Measurements from ENCODE around the gene TENM3. TPM values are rescaled to one million over a fixed set of nuclear protein-coding genes. Genes with fewer than 3 reads are reported as not detected.

Gene TENM3
- total RNA-seq, 4 donors from 2014 or later: 0.64 to 5.5 (median 2.1) TPM

GRCh38 chr4:182577411-182577810, 334.2 kb downstream of the TENM3 start:
- WGBS, 2 donors: 67 to 88% methylated on average over 5 of the region's 5 CpGs
- intact Hi-C loops (cut with DNase I): no loop called here
- no peak for TF ChIP-seq POLR2A (IDR thresholded peaks at IDR 0.05)
- no peak for TF ChIP-seq CTCF (IDR thresholded peaks at IDR 0.05)
- no peak for DNase-seq
- H3K4me3 ChIP-seq: no peak overlapping the region
- peaks cover 0 to 14% (median 0%) of the 10 kb centered on the region in 3 donors for H3K4me1 ChIP-seq
- H3K27me3 ChIP-seq: no peaks in the 10 kb centered on the region
- H3K27ac ChIP-seq: no peak overlapping the region
- no peaks in the 10 kb centered on the region for H3K9me3 ChIP-seq
- H3K36me3 ChIP-seq: no peaks in the 10 kb centered on the region

GRCh38 chr4:182578402-182578801, 335.2 kb downstream of the TENM3 start:
- TF ChIP-seq CTCF (IDR thresholded peaks at IDR 0.05): no peak
- no peak for TF ChIP-seq POLR2A (IDR thresholded peaks at IDR 0.05)
- no peaks in the 10 kb centered on the region for H3K36me3 ChIP-seq
- intact Hi-C loops (cut with DNase I): no loop called here
- no peaks in the 10 kb centered on the region for H3K27me3 ChIP-seq
- H3K9me3 ChIP-seq: no peaks in the 10 kb centered on the region
- H3K27ac ChIP-seq: no peak overlapping the region
- peaks cover 0 to 14% (median 0%) of the 10 kb centered on the region in 3 donors for H3K4me1 ChIP-seq
- no peak for DNase-seq
- no peak overlapping the region for H3K4me3 ChIP-seq

DNA sequence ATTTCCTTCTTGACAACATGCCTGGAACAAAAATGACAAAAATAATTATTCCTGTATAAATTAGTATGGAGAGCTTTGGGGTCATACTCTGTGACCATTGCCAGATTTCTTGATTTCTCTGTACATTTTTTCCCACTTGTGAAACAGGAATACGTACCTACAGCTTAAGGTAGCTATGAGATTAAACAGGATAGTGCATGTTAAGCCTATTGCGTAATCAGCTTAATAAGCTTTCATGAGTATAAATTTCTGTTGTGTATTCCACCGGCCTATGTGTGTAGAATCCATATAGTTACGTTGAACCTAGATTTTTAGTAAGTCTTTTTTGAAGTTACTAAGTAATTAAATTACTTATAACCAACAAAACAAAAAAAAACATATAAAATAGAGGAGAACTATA, 339.0 kb downstream of the TENM3 start:
- DNase-seq: no peak

DNA sequence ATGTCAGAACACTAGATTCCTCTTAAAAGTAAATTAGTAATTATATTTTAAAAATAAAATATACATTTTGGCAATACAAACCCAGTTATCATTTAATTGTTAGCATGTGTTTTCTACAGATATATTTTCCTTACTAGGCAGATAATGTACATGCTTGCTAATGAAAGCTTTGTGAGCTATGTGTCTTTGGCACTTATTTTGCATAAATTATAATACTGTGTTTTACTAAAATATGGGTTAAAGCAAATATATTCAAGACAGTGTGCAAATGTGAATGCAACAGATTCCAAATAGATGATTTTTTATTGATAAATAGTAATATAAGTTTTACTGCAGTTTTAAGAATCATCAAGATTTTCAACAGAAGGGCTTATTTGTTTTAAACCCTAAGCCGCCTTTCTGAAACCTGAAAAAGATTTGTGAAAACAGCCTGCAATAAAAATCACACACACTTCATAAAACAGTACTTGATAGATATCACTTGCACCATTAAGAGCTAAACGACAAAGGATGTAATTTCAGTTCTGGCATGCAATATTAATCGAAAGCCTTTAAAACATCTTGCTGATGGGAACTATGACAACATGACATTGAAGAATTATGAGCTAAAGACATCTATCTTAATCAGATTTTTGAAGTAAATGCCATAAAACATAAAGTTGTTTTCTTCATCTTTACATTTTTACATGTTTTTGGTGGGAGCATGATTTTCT, 340.7 kb downstream of the TENM3 start:
- intact Hi-C loops (cut with DNase I): no loop called here
- DNase-seq: no peak
- H3K4me1 ChIP-seq: peaks cover 0 to 5% (median 0%) of the 10 kb centered on the region in 3 donors
- no peaks in the 10 kb centered on the region for H3K9me3 ChIP-seq
- H3K27me3 ChIP-seq: no peaks in the 10 kb centered on the region
- 69 to 75% methylated on average over 3 of the region's 3 CpGs for WGBS, 2 donors
- H3K4me3 ChIP-seq: no peak overlapping the region
- no peak for TF ChIP-seq CTCF (IDR thresholded peaks at IDR 0.05)
- TF ChIP-seq POLR2A (IDR thresholded peaks at IDR 0.05): no peak
- H3K27ac ChIP-seq: no peak overlapping the region
- H3K36me3 ChIP-seq: no peaks in the 10 kb centered on the region

More for the DNA sequence above, 339.0 kb downstream of the TENM3 start:
- TF ChIP-seq POLR2A (IDR thresholded peaks at IDR 0.05) (no peak), CTCF (IDR thresholded peaks at IDR 0.05) (no peak)
- no peaks in the 10 kb centered on the region for H3K27me3 ChIP-seq
- H3K36me3 ChIP-seq: no peaks in the 10 kb centered on the region
- intact Hi-C loops (cut with DNase I): no loop called here
- WGBS, 2 donors: 44 to 52% methylated on average over 4 of the region's 4 CpGs
- H3K9me3 ChIP-seq: no peaks in the 10 kb centered on the region
- no peak overlapping the region for H3K4me3 ChIP-seq
- peaks cover 0 to 5% (median 0%) of the 10 kb centered on the region in 3 donors for H3K4me1 ChIP-seq
- H3K27ac ChIP-seq: no peak overlapping the region

DNA sequence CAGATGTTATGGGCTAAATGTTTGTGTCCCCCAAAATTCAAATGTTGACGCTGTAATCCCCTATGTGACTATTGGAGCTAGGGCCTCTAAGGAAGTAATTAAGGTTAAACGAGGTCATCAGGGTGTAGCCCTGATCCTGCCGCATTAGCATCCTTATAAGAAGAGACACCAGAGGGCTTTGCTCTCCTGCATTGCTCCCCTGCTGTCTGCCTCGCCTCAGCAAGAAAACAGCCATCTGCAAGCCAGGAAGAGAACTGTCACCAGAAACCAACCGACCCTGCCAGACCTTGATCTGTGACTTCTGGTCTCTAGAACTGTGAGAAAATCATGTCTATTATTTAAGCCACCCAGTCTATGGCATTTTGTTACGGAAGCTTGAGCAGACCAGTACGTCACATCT, 342.1 kb downstream of the TENM3 start:
- WGBS, 2 donors: 69 to 84% methylated on average over 5 to 7 of the region's 7 CpGs
- H3K4me3 ChIP-seq: no peak overlapping the region
- H3K4me1 ChIP-seq: peaks cover 0 to 5% (median 0%) of the 10 kb centered on the region in 3 donors
- H3K36me3 ChIP-seq: no peaks in the 10 kb centered on the region
- H3K9me3 ChIP-seq: no peaks in the 10 kb centered on the region
- H3K27me3 ChIP-seq: no peaks in the 10 kb centered on the region
- DNase-seq: no peak
- no peak overlapping the region for H3K27ac ChIP-seq
- TF ChIP-seq CTCF (IDR thresholded peaks at IDR 0.05) (no peak), POLR2A (IDR thresholded peaks at IDR 0.05) (no peak)
- intact Hi-C loops (cut with DNase I): no loop called here

Measured in esophagus squamous epithelium (tissue), 5 donors.